NT2/D1 (cell line): Measurements from ENCODE around the gene MYBPC3.
A peak's percentile ranks its signal among the peaks of the same experiment; 100 is the strongest.

Experiments
- DNase-seq: peaks from one replicate; pipeline ENCODE4 v3.0.0-alpha.2; 2011; ENCODE audit warnings: low read depth, low spot score
- H3K27me3 ChIP-seq: 2 replicates; pipeline ENCODE4 v1.6.0; 2011; ENCODE audit warnings: mild to moderate bottlenecking; ENCODE audit not compliant: insufficient read length, insufficient read depth
- H3K36me3 ChIP-seq: 2 replicates; pipeline ENCODE4 v1.6.1; 2011; ENCODE audit warnings: mild to moderate bottlenecking, low read length, mixed read lengths; ENCODE audit not compliant: insufficient read depth, insufficient read length
- H3K4me1 ChIP-seq: 2 replicates; pipeline ENCODE4 v1.5.1; 2011; ENCODE audit not compliant: insufficient read depth, insufficient read length
- H3K4me3 ChIP-seq: 2 replicates; pipeline ENCODE4 v1.5.1; 2011; ENCODE audit warnings: low read depth; ENCODE audit not compliant: insufficient read length
- H3K9ac ChIP-seq: 2 replicates; pipeline ENCODE4 v1.6.0; 2011; ENCODE audit warnings: low read depth; ENCODE audit not compliant: insufficient read length
- H3K9me3 ChIP-seq: 2 replicates; pipeline ENCODE4 v1.5.1; 2011; ENCODE audit warnings: mild to moderate bottlenecking, low read length; ENCODE audit not compliant: insufficient read depth
- SUZ12 ChIP-seq: IDR thresholded peaks from 2 replicates; pipeline ENCODE4 v1.6.1; 2011; ENCODE audit not compliant: insufficient read length, insufficient read depth; ENCODE audit errors: extremely low read depth
- YY1 ChIP-seq: IDR thresholded peaks from 2 replicates; pipeline ENCODE4 v1.6.1; 2011; ENCODE audit not compliant: insufficient read length, insufficient read depth
- ZNF274 ChIP-seq: IDR thresholded peaks from 2 replicates; pipeline ENCODE4 v1.6.1; 2011; ENCODE audit warnings: mild to moderate bottlenecking, low read depth, low read length

MYBPC3 gene

DNA sequence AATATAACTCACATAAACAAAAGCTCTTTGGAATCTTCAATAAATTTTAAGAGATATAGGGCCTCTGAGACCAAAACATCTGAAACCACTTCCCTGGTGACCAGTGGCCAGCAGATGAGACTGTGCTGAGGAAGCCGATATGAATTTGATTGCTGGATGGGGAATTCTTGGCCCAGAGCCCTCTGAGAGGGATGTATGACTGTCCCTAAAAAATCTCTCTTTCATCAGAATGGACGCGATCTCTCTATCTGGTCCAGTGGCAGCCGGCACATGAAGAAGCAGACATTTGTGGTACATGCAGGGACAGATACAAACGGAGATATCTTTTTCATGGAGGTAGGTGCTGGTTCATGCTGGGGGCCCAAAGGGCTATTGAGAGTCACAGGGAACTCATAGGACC is 37.5 kb downstream of the MYBPC3 start:
- Histone ChIP-seq H3K9ac (no peak overlapping the region), H3K4me1 (no peaks in the 10 kb centered on the region), H3K27me3 (no peaks in the 10 kb centered on the region), H3K9me3 (no peaks in the 10 kb centered on the region), H3K36me3 (peaks cover 51% of the 10 kb centered on the region), H3K4me3 (no peak overlapping the region)
- no peak for DNase-seq
- no peak for TF ChIP-seq SUZ12
- TF ChIP-seq YY1 = no peak
- TF ChIP-seq ZNF274 = no peak

DNA sequence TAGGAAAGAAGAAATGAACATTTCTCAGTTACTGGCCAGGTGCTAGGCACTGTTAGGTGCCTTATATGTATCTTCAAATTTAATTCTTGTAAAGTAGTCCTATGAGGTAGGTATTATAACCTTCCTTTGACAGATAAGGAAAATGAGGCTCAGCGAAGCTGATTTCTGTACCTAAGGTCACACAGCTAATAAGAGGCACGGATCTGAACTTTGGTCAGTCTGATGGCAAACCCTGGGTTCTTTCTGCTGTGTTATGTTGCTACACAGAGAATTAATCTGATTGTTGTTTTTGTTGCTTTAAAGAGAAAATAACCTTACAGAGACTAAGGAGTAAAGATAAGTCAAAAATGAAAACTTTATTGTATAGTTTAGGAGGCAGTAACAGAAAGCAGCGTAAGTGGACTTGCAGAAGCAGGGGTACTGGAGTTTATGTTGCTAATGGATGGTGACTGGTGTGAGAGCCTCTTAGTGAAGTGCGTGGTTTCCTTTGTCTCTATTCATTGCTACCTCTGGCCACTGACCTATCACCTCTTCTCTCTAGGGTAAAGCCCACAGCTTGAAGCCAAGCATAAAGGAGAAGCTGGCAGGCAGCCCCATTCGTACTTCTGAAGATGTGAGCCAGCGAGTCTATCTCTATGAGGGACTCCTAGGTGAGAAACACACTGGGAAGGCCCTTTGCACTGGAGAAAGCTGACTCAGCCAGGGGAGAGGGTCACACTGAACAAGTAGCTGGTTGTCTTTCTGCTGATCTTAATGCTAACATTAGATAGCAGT is 44.3 kb downstream of the MYBPC3 start:
- H3K9ac ChIP-seq = no peak overlapping the region
- no peaks in the 10 kb centered on the region for H3K27me3 ChIP-seq
- H3K36me3 ChIP-seq = peaks cover 57% of the 10 kb centered on the region
- peaks cover 9% of the 10 kb centered on the region for H3K4me1 ChIP-seq
- peaks cover 4% of the 10 kb centered on the region; the same call in 1 of the 2 replicates for H3K9me3 ChIP-seq
- DNase-seq = peak; percentile 40
- no peak for TF ChIP-seq ZNF274
- no peak for TF ChIP-seq YY1
- TF ChIP-seq SUZ12 = no peak
- H3K4me3 ChIP-seq = no peak overlapping the region

DNA sequence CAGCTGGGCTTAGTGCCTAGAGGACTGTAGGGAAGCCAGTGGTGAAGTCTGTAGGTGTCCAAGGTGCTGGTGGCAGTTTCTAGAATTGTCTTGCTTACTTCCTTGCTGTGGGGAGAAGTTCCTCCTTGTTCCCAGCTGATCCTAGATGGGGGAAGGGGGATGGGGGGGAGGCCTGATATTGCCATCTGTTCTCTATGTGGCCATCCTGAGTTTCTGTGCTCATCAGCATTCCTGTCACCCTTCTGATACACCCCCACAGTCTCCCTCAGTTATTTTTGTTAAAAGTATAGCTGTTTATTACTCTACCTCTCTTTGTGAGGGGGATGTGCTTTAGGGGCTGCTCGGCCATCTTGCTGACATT is 46.0 kb downstream of the MYBPC3 start:
- Histone ChIP-seq H3K9ac (no peak overlapping the region), H3K4me1 (peaks cover 9% of the 10 kb centered on the region), H3K4me3 (no peak overlapping the region), H3K9me3 (peaks cover 17% of the 10 kb centered on the region), H3K27me3 (no peaks in the 10 kb centered on the region), H3K36me3 (peaks cover 49% of the 10 kb centered on the region)
- TF ChIP-seq ZNF274 = no peak
- TF ChIP-seq SUZ12 = no peak
- no peak for TF ChIP-seq YY1
- no peak for DNase-seq

DNA sequence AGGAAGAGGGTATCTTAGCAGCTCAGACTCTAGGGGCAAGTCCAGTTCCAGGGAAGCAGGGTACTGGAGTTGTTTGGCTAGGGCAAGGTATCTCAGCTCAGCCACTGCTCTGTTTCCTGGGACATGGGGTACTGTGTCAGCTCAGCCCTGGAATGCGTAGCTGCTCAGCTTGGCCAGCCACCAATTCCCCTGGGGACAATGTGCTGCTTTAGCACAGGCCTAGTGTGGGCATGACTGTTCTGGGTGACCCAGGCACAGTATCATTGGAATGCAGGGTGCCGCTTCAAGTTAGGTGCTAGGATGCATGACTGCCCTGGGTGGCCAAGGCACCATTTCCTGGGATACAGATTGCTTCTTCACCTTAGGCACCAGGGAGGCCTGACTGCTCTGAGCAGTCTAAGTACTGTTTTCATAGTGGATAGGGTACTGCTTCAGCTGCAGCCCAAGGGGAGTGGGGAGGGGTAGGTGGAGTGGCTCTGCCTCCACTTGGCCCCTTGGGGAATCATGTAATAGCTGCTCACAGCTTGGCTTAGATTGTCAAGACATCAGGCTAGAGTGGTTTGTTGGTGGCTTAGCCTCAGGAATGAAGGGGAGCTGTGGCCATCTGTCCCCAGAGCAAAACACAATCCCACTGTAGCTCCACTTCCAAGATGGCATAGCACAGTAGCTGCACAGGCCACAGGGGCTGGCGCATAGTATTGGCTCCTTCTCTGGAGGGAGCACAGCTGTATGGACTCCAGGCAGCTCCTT is 46.6 kb downstream of the MYBPC3 start:
- TF ChIP-seq ZNF274 = no peak
- TF ChIP-seq YY1 = no peak
- TF ChIP-seq SUZ12 = no peak
- no peaks in the 10 kb centered on the region for H3K27me3 ChIP-seq
- H3K36me3 ChIP-seq = peaks cover 46% of the 10 kb centered on the region

DNA sequence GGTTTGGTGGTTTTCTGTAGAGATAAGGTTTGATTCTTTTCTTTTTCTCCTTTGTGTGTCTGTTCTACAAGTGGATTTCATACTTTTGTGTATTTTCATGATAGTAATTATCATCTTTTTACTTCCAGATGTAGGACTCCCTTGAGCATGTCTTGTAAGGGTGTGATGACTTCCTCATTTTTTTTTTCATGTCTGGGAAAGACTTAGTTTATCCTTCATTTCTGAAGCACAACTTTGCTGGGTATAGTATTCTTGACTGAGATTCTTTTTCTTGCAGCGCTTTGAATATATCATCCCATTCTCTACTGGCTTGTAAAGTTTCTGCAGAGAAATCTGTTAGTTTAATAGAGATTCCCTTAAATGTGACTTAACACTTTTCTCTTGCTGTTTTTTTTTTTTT is 49.6 kb downstream of the MYBPC3 start:
- Histone ChIP-seq H3K36me3 (peaks cover 51% of the 10 kb centered on the region), H3K4me1 (peaks cover 2% of the 10 kb centered on the region), H3K9ac (no peak overlapping the region), H3K27me3 (no peaks in the 10 kb centered on the region), H3K9me3 (peaks cover 34% of the 10 kb centered on the region), H3K4me3 (no peak overlapping the region)
- TF ChIP-seq SUZ12 (no peak), YY1 (no peak), ZNF274 (no peak)
- DNase-seq = no peak

More for the DNA sequence above, 46.6 kb downstream of the MYBPC3 start:
- Histone ChIP-seq H3K9me3 (peaks cover 17% of the 10 kb centered on the region), H3K9ac (no peak overlapping the region), H3K4me3 (no peak overlapping the region), H3K4me1 (peaks cover 9% of the 10 kb centered on the region)
- DNase-seq = no peak

DNA sequence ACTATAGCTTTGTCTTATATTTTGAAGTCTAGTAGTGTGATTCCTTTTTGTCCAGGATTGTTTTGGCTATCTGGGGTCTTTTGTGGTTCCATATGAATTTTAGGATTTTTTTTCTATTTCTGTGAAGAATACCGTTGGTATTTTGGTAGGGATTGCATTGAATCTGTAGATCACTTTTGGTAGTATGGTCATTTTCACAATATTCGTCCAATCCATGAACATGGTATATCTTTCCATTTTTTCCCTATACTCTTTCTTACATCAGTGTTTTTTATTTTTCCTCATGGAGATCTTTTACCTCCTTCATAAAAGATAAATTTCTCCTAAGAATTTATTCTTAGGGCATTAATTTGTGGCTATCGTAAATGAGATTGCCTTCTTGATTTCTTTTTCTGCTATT is 53.4 kb downstream of the MYBPC3 start:
- Histone ChIP-seq H3K4me1 (no peaks in the 10 kb centered on the region), H3K9ac (no peak overlapping the region), H3K27me3 (no peaks in the 10 kb centered on the region), H3K36me3 (peaks cover 54% of the 10 kb centered on the region), H3K4me3 (no peak overlapping the region), H3K9me3 (peaks cover 34% of the 10 kb centered on the region)
- TF ChIP-seq ZNF274 (no peak), SUZ12 (no peak), YY1 (no peak)
- no peak for DNase-seq

DNA sequence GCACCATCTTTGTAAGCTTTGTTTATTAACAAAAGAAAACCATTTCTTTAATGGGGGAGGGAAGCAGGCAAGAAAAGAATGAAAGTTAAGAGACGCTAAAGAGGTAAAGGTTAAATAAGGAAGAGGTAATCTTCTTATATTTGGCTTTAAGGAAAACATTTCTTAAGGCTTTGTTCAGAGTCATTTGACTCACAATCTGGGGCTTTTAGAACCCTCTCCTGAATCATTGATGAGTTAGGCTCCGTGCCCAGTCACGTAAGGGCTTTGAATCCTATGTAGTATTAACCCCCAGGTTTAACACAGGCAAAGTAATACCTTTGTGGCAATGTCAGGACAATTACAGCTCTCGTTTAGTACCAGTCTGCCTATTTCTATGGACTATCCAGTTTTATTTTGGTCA is 56.5 kb downstream of the MYBPC3 start:
- no peak for DNase-seq
- Histone ChIP-seq H3K4me3 (no peak overlapping the region), H3K27me3 (no peaks in the 10 kb centered on the region), H3K9ac (no peak overlapping the region), H3K36me3 (peaks cover 73% of the 10 kb centered on the region), H3K9me3 (peaks cover 18% of the 10 kb centered on the region), H3K4me1 (no peaks in the 10 kb centered on the region)
- no peak for TF ChIP-seq YY1
- no peak for TF ChIP-seq ZNF274
- no peak for TF ChIP-seq SUZ12
